HG03558 (cell line): ENCODE data around the gene EIF4ENIF1.
A peak's percentile ranks its signal among the peaks of the same experiment; 100 is the strongest.
"Not testable (repeated sequence)": the region's sequence is repeated elsewhere in the genome, so short reads cannot be mapped to it uniquely, and the experiment has no call there.

ENCODE experiments used
- ATAC-seq: cut with Tn5 transposase; IDR thresholded peaks from one replicate; pipeline ENCODE4 v1.9.1; 2021; ENCODE audit warnings: moderate number of reproducible peaks; ENCODE audit not compliant: unreplicated experiment; ENCODE audit errors: extremely low read depth

The EIF4ENIF1 gene

DNA sequence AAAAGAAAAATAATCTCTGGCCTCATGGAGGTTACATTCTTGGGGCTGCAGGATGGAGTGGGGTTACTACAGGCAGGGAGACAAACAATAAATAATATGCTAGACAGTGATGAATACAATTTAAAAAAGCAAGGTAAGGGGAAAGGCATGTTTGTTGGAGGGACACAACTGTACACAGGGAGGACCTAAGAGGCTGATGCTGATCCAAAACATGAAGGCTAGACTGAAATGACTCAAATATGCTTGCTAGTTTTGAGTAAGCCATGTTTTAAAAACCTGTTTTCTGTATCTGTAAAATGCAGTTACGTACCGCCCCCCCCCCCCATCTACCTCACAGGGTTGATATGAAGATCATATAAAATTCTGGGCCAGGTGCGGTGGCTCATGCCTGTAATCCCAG is 44.0 kb downstream of the EIF4ENIF1 start:
- ATAC-seq = no peak

DNA sequence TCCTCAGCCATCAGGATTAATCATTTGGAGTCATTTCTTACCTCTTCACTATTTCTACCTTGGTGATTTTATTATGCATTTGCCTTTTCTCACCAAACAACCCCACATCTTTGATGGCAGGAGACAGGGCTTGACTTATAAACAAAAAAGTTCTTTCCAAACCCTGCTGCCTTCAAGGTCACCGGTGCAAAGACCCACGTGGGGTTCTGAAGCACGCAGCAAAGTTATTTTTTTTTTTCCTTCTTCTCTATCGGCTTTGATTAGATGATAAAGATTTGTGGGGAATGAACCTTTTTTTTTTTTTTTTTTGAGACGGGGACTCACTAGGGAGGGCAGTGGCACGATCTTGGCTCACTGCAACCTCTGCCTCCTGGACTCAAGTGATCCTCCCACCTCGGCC is 46.1 kb downstream of the EIF4ENIF1 start:
- no peak for ATAC-seq

DNA sequence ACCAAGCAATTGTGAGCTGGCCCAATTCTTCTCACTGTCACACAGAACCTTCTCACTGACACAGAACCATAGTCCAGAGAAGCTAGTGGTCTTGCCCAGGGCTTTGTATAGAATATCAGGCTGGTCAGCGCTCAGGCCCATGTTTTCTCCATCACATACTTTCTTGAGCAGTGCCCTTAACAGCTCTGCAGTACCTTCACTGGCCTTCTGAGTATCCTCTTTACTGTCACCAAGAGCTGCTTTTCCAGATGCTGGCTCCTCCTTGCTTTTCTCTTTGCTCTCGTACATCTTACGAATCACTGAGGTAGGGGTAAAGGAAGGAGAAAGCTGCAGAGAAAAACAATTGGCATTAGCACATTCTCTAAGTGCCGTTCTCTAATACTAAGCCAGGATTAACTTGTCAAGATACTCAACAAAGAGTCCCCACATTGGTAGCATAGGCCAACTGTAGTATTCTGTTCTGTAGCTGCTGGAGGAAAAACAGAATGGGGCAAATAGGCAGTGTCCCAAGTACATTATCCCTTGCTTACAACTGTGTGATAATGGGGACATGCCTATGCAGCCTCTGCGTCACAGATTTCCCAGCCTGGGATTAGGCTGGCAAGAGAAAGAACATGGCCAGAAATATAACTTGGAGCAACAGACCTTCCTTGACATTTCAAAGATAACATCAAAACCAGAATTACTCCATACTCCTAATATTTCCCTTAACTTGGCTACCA is 46.7 kb downstream of the EIF4ENIF1 start:
- no peak for ATAC-seq

DNA sequence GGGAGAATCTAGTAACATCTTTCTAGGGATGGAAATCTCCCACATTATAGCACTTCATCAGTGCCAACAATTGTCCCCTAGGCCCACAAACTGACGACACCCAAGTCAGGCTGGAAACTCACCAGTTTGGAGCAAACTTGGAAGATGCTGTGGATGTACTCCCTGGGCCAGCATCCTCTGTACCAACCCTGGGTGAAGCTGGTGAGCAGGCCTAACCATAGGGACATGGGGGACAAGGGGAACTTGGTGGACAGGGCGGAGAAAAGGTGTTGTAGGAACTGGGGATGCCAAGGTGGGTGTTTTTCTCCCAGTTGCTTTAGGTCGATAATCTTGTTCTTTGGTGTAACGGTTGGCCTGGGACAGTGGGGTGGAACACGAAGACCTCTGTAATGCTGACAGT is 48.0 kb downstream of the EIF4ENIF1 start:
- ATAC-seq = no peak

DNA sequence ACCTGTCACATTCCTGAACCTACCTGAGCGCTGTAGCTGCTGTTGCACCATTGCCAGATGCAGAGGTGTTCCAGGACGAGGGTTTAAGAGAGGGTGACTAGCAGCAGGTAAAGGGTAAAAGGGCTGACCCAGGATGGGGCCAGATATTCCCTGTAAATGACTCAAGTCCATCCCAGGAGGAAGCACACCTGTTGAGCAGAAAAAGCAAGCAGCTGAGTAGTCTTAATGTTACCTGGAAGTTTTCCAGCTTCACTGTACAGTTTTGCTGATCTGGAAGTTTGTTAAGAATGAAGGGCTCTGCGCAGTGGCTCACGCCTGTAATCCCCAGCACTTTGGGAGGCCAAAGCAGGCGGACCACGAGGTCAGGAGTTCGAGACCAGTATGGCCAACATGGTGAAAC is 49.0 kb downstream of the EIF4ENIF1 start:
- no peak for ATAC-seq

DNA sequence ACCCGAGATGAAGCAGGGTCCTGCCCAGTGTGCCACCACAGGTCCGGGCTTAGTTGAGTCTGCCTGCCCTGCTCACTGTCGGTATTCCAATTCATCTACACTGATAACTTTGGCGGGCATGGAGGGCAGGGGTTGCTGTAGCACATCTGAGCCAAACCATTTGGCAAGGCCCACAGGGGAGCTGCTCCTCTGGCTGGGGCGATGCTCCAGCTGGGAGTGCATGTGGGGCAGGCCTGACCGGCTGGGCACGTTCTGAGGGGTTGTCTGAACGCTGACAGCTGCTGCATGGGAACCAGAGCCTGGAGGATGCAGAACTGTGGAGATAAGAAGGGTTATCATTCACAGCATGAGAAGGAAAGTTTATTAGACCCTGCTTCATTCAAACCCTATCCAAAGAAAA is 49.8 kb downstream of the EIF4ENIF1 start:
- no peak for ATAC-seq

DNA sequence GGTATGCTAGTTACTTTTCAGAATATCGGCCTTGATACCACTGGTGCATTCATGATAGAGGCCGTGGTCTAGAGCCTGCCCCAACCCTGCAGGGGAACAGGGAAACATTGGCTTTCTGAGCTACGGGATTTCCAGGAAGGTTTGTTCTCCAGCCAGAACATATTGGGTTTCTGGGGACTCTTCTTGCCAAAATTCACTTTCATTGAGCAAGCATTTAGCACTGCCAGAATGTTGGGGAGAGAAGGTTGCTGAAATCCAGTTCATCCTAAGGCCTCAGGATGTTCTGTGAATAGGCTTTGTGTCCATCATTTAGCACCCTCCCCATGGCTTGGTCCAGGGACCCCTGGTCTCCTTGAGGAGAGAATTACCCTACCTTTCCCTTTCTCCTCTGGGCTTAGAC is 53.5 kb downstream of the EIF4ENIF1 start:
- no peak for ATAC-seq

DNA sequence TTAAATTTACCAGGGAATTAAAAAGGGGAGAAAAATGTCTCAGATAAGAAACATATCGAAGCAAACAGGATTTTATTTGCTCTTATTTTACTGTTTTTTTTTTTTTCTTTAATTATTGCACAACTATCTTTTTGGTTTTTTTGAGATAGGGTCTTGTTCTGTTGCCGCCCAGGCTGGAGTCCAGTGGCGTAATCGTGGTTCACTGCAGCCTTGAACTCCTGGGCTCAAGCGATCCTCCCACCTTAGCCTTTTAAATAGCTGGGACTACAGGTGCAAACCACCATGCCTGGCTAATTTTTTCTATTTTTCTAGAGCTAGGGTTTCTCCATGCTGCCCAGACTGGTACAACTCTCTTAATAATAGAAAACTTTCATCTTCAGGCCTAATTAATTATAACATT is 57.7 kb downstream of the EIF4ENIF1 start:
- no peak for ATAC-seq

DNA sequence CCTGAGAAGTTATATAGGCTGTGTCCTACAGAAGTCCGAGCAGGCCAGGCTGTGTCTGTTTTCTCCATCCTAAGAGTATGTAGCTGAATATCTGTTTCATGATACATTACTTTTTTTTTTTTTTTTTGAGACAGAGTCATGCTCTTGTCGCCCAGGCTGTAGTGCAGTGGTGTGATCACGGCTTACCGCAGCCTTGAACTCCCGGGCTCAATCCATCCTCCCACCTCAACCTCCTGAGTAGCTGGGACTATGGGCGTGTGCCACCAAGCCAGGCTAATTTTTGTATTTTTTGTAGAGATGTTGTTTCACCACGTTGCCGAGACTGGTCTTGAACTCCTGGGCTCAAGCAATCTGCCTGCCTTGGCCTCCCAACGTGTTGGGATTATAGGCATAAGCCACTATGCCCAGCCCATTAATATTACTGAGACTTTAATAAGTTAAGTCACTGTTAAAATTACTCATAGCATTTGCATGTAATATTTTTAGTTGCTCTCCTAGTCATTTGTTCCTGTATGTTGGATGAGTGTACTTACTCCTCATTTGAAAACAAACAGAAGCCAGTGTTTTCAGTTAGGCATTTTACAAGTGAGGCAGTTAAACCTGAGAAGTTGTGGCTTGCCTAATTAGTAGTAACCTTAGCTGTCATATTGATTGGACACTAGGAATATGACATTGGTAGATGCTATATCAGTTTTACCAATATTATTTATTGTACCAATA is 64.2 kb downstream of the EIF4ENIF1 start:
- no peak for ATAC-seq

DNA sequence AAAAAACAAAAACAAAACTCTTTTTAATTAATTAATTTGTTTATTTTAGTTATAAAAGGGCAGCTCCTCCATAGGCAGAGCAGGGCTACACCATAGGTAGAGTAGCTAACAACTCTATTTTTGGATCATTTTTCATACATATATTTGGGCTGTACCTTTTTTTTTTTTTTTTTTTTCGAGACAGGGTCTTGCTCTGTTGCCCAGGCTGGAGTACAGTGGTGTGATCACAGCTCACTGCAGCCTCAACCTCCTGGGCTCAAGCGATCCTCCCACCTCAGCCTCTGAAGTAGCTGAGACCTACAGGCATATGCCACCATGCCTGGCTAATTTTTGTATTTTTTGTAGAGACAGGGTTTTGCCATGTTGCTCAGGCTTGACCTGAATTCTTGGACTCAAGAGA is 87.3 kb downstream of the EIF4ENIF1 start:
- ATAC-seq = not testable (repeated sequence)

DNA sequence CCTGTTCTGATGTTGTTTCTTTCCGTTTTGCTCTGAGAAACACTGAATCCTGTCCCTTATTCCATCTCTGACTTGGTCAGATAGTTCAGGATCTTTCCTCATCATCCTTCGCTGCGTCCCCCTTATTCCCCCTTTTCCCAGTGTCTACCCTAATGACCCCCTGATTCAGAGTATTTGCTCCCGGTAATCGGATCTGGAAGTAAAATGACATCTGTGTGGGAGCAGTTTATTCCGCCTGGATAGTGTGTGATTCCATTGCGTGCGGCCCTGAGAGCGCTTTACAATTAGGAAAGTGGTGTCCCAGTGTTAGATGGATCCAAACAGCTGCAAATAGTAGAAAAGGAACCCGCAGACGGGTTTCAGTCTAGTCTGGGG is 89.6 kb downstream of the EIF4ENIF1 start:
- ATAC-seq = no peak

DNA sequence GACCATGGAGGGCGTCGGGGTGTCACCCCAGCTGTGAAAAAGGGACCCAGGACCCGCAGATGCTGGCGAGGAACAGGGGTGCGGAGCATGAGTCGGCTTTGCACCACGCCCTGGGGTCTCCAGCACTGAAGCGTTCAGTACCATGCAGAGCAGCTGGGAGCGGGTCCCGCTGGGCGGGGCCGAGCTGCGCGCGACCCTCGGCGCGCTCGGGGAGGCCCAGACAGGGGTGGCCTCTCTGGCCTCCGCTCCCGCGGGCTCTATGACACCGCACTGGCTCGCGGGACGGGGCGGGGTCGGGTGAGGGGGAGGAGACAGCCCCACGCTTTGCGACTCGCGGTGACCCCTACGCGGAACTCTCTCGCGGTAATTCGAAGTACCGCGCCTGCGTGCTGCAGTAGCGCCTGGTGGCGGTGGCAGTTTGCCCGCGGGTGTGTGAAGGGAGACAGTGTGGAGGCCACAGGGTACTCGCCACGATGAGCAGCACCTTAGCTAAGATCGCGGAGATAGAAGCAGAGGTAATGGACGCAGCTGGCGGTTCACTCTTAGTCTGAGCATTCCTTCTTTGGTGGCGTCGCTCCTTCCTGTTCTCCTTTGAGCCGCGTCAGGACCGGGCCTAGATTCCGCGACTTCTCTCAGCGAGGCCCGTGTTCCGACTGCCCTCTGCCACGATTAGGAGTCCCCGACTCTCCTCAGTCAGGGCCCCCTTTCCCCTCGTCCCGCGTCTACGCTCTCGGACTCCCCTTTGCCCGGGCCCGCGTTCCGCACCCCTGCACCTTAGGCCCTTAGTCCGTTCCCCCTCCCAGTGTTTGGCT is 90.2 kb downstream of the EIF4ENIF1 start, which contains the start of gene DRG1:
DRG1 (plus strand) TSS at position 394 of the 812 bp plus-strand sequence; CDS start at position 474, 80 bp downstream.
- ATAC-seq = peak; percentile 71

DNA sequence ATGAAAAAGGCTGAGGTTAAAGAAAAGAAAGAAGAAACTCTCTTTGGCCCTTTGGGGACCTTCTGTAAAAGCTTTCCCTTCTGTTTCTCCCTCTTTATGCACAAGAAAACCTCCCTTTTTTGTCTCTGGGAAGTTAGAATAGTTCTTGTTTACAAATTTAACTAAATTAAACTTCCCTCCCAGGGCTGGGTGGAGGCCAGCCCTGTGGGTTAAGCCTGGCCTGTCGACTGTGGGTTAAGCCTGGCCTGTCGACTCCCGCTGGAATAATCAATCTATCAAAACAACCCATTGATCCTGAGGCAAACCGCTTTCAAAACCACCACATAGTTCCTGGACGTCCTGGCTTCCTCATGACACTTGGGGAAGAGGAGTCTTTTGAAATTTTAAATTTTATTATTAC is 91.4 kb downstream of the EIF4ENIF1 start:
- ATAC-seq = no peak

DNA sequence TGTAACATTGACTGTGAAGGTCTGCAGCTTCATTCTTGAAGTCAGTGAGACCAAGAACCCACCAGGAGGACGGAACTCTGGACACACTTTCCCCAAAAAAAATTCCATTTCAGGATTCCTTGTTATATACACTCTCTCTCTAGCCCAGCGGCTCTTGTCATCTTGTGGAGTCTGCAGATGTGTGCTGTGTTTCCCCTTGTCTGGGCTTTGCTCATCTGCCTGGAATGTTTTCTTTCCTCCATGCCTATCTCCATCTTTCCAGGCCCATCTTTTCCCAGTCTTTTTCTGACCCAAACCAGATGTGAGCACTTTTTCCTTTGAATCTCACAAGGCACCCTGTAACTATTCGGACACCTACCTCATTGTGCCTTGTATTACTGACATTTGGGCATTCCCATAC is 95.3 kb downstream of the EIF4ENIF1 start:
- ATAC-seq = no peak

DNA sequence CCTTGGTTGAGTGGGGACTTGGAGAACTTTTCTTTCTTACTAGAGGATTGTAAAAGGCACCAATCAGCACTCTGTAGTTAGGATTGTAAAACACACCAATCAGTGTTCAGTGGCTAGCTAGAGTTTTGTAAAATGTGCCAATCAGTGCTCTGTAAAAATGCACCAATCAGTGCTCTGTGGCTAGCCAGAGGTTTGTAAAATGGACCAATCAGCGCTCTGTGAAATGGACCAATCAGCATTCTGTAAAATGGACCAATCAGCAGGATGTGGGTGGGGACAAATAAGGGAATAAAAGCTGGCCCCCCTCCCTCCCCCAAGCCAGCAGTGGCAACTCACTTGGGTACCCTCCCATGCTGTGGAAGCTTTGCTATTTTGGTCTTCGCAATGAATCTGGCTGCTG is 95.7 kb downstream of the EIF4ENIF1 start:
- no peak for ATAC-seq
